ENCODE measurements around the gene PROK1. TPM values are rescaled to one million over a fixed set of nuclear protein-coding genes. Genes with fewer than 3 reads are reported as not detected.

PROK1 gene
- total and polyA plus RNA-seq, 9 donors: 39.4 to 428 (median 245) TPM

- no peaks in the 10 kb centered on the region for H3K9me3 ChIP-seq
- no peak for DNase-seq
- H3K27ac ChIP-seq: no peak overlapping the region
- peaks cover 8% of the 10 kb centered on the region for H3K4me1 ChIP-seq (ENCODE audit: insufficient read depth)
- intact Hi-C loops (cut with DNase I): loop anchor here (5.0 to 10.0 kb wide), 3 partner anchors 35 to 255 kb away; partner anchors contain the start of gene RBM15 (in 1 of the 4)
- WGBS, 3 donors: 88 to 94% (median 93%) methylated on average over 2 of the region's 2 CpGs
- no peaks in the 10 kb centered on the region for H3K36me3 ChIP-seq
- no peak overlapping the region for H3K4me3 ChIP-seq
- TF ChIP-seq EP300 (IDR thresholded peaks at IDR 0.05): no peak
- TF ChIP-seq POLR2A (IDR thresholded peaks at IDR 0.05): no peak
- no peak for TF ChIP-seq CTCF (IDR thresholded peaks at IDR 0.05)
- H3K27me3 ChIP-seq: no peaks in the 10 kb centered on the region
Measured at GRCh38 chr1:110462093-110462492, 11.1 kb downstream of the PROK1 start.

- Histone ChIP-seq H3K36me3 (no peaks in the 10 kb centered on the region), H3K4me1 (ENCODE audit: insufficient read depth) (peaks cover 4% of the 10 kb centered on the region), H3K27me3 (no peaks in the 10 kb centered on the region), H3K4me3 (no peak overlapping the region), H3K27ac (no peak overlapping the region), H3K9me3 (no peaks in the 10 kb centered on the region)
- DNase-seq: no peak
- intact Hi-C loops (cut with DNase I): loop anchor here (5.0 to 10.0 kb wide), 3 partner anchors 34 to 256 kb away; partner anchors contain the start of gene RBM15 (in 1 of the 4)
- no peak for TF ChIP-seq EP300 (IDR thresholded peaks at IDR 0.05)
- no peak for TF ChIP-seq POLR2A (IDR thresholded peaks at IDR 0.05)
- TF ChIP-seq CTCF (IDR thresholded peaks at IDR 0.05): no peak
Measured at GRCh38 chr1:110462964-110463363, 12.0 kb downstream of the PROK1 start.

- DNase-seq: no peak
- H3K9me3 ChIP-seq: no peaks in the 10 kb centered on the region
- no peak overlapping the region for H3K27ac ChIP-seq
- WGBS, 3 donors: 86 to 90% (median 87%) methylated on average over 9 of the region's 9 CpGs
- H3K27me3 ChIP-seq: no peaks in the 10 kb centered on the region
- intact Hi-C loops (cut with DNase I): loop anchor here (5.0 to 10.0 kb wide), 3 partner anchors 34 to 256 kb away; partner anchors contain the start of gene RBM15 (in 1 of the 4)
- TF ChIP-seq CTCF (IDR thresholded peaks at IDR 0.05): no peak
- TF ChIP-seq EP300 (IDR thresholded peaks at IDR 0.05): no peak
- no peak for TF ChIP-seq POLR2A (IDR thresholded peaks at IDR 0.05)
- no peaks in the 10 kb centered on the region for H3K36me3 ChIP-seq
- H3K4me1 ChIP-seq (ENCODE audit: insufficient read depth): peaks cover 2% of the 10 kb centered on the region
- H3K4me3 ChIP-seq: no peak overlapping the region
Measured at GRCh38 chr1:110463725-110464124, 12.8 kb downstream of the PROK1 start.

GRCh38 chr1:110464340-110464739, 13.4 kb downstream of the PROK1 start:
- Histone ChIP-seq H3K4me1 (ENCODE audit: insufficient read depth) (peaks cover 2% of the 10 kb centered on the region), H3K9me3 (no peaks in the 10 kb centered on the region), H3K27ac (no peak overlapping the region), H3K27me3 (no peaks in the 10 kb centered on the region), H3K4me3 (no peak overlapping the region), H3K36me3 (no peaks in the 10 kb centered on the region)
- 65 to 73% (median 66%) methylated on average over 2 of the region's 2 CpGs for WGBS, 3 donors
- no peak for DNase-seq
- TF ChIP-seq CTCF (IDR thresholded peaks at IDR 0.05) (no peak), POLR2A (IDR thresholded peaks at IDR 0.05) (no peak), EP300 (IDR thresholded peaks at IDR 0.05) (no peak)
- intact Hi-C loops (cut with DNase I): loop anchor here (5.0 to 10.0 kb wide), 3 partner anchors 33 to 257 kb away; partner anchors contain the start of gene RBM15 (in 1 of the 4)

Measured in ovary (tissue), 9 donors.